HG03354 (cell line): ENCODE data around the gene ALDH3A1.

ENCODE experiments used
- ATAC-seq: cut with Tn5 transposase; IDR thresholded peaks from one replicate; pipeline ENCODE4 v1.9.1; 2021; ENCODE audit warnings: mild to moderate bottlenecking; ENCODE audit not compliant: unreplicated experiment, poor library complexity, severe bottlenecking

The ALDH3A1 gene

GRCh38 chr17:19707728-19708221 lies 40.3 kb downstream of the ALDH3A1 start:
- ATAC-seq, result no peak

GRCh38 chr17:19706791-19707727 lies 41.0 kb downstream of the ALDH3A1 start:
- ATAC-seq, result no peak

- ATAC-seq, result no peak
Measured at GRCh38 chr17:19705771-19706770, 42.0 kb downstream of the ALDH3A1 start.

GRCh38 chr17:19705201-19705600 lies 42.9 kb downstream of the ALDH3A1 start:
- no peak for ATAC-seq

- ATAC-seq, result no peak
Measured at GRCh38 chr17:19703828-19704613, 44.1 kb downstream of the ALDH3A1 start.

GRCh38 chr17:19703106-19703827 lies 44.8 kb downstream of the ALDH3A1 start:
- ATAC-seq, result no peak

GRCh38 chr17:19702217-19702641 lies 45.9 kb downstream of the ALDH3A1 start:
- no peak for ATAC-seq
